Right atrium auricular region (tissue), 2 donors: ENCODE measurements around the gene CDCA7. TPM values are rescaled to one million over a fixed set of nuclear protein-coding genes. Genes with fewer than 3 reads are reported as not detected.

Experiments used
- DNase-seq: peaks from one replicate; pipeline ENCODE4 v3.0.0-alpha.2; 2019; ENCODE audit warnings: low spot score
- H3K27ac ChIP-seq, 2 donors: fragments of 200-600 bp; sonication (generic); 1 replicate in 1 of 2; 2 replicates in 1 of 2; pipeline ENCODE4 v1.5.1; 2016 to 2019
- H3K27me3 ChIP-seq, 2 donors: fragments of 200-600 bp; sonication (generic); one replicate each; pipeline versions ENCODE4 v1.5.1 to v1.6.0; 2017 to 2019
- H3K36me3 ChIP-seq: fragments of 200-600 bp; sonication (generic); one replicate; pipeline ENCODE4 v1.5.1; 2016
- H3K4me1 ChIP-seq, 2 donors: fragments of 200-600 bp; sonication (generic); one replicate each; pipeline versions ENCODE4 v1.5.1 to v1.6.0; 2017 to 2019
- H3K4me3 ChIP-seq, 2 donors: fragments of 200-600 bp; sonication (generic); 1 replicate in 1 of 2; 2 replicates in 1 of 2; pipeline ENCODE4 v1.5.1; 2017 to 2019; ENCODE audit warnings: mild to moderate bottlenecking in 1 of 2, moderate library complexity in 1 of 2
- H3K9me3 ChIP-seq, 2 donors: fragments of 200-600 bp; sonication (generic); one replicate each; pipeline ENCODE4 v1.5.1; 2019
- total RNA-seq, 2 donors: library from RNA; depleted of rRNA; stranded (reverse); fragments of >200 nt; gene quantifications; one replicate each; pipeline ENCODE4 v1.1.0, GENCODE V29; 2016
- TF ChIP-seq, protein P1 (sequence below), 2 donors: fragments of 200-600 bp; sonication (generic); IDR thresholded peaks; one replicate each; pipeline ENCODE4 v1.5.1; 2019; ENCODE audit warnings: antibody characterized with exemption in 2 of 2

The CDCA7 gene
- total RNA-seq, 2 donors from 2014 or later: 0.48 TPM; not detected in 1

- TF ChIP-seq, protein P1, sequence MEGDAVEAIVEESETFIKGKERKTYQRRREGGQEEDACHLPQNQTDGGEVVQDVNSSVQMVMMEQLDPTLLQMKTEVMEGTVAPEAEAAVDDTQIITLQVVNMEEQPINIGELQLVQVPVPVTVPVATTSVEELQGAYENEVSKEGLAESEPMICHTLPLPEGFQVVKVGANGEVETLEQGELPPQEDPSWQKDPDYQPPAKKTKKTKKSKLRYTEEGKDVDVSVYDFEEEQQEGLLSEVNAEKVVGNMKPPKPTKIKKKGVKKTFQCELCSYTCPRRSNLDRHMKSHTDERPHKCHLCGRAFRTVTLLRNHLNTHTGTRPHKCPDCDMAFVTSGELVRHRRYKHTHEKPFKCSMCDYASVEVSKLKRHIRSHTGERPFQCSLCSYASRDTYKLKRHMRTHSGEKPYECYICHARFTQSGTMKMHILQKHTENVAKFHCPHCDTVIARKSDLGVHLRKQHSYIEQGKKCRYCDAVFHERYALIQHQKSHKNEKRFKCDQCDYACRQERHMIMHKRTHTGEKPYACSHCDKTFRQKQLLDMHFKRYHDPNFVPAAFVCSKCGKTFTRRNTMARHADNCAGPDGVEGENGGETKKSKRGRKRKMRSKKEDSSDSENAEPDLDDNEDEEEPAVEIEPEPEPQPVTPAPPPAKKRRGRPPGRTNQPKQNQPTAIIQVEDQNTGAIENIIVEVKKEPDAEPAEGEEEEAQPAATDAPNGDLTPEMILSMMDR (IDR thresholded peaks at IDR 0.05): no peak
- no peaks in the 10 kb centered on the region for H3K36me3 ChIP-seq
- no peak overlapping the region for H3K27ac ChIP-seq
- DNase-seq: no peak
- H3K9me3 ChIP-seq: peaks cover 0 to 4% of the 10 kb centered on the region in 2 donors
- no peaks in the 10 kb centered on the region for H3K27me3 ChIP-seq
- H3K4me3 ChIP-seq: no peak overlapping the region
- no peaks in the 10 kb centered on the region for H3K4me1 ChIP-seq
Measured at GRCh38 chr2:173386021-173386737, 31.5 kb downstream of the CDCA7 start.

DNA sequence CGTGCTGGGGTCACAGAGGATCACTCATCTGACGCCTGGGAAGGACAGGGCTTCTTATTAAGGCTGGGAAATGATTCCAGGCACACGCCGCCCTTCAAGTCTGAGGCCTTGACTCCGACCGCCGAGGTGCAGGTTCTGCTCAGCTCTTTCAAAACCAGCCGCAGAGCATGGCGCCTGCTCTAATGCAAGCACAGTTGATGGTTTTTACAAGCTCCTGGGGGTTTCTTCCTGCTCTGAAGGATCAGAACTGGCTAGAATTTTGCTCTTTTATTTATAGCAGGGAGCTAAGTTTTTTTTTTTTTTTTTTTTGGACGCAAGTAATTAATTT is 32.0 kb downstream of the CDCA7 start:
- DNase-seq: no peak
- H3K4me1 ChIP-seq: no peaks in the 10 kb centered on the region
- peaks cover 0 to 4% of the 10 kb centered on the region in 2 donors for H3K9me3 ChIP-seq
- no peaks in the 10 kb centered on the region for H3K27me3 ChIP-seq
- TF ChIP-seq, protein P1 (IDR thresholded peaks at IDR 0.05): no peak
- H3K27ac ChIP-seq: no peak overlapping the region
- no peaks in the 10 kb centered on the region for H3K36me3 ChIP-seq
- no peak overlapping the region for H3K4me3 ChIP-seq

DNA sequence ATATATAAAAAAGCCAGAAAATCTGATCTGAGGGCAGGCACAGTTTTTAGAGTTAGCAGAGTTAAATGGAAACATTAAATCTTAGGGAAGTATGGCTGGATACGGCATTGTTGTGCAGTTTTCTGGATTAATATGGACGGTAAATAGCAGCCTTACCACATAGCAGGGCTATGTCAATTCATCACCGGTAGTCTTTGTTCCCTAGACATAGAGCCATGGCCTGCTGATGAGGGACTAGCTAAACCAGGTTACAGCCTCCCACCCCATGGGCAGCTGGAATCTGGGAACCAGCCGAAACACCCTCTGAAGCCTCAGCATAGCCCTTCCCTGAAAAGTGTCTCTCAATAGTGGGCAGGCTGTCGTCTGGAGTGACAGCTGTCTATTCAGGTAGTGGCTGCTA is 32.4 kb downstream of the CDCA7 start:
- H3K27ac ChIP-seq: no peak overlapping the region
- H3K4me1 ChIP-seq: no peaks in the 10 kb centered on the region
- H3K9me3 ChIP-seq: peaks cover 0 to 4% of the 10 kb centered on the region in 2 donors

GRCh38 chr2:173387660-173388059 is 33.0 kb downstream of the CDCA7 start:
- DNase-seq: no peak
- Histone ChIP-seq H3K9me3 (peaks cover 0 to 4% of the 10 kb centered on the region in 2 donors), H3K4me3 (no peak overlapping the region), H3K4me1 (no peaks in the 10 kb centered on the region), H3K27me3 (no peaks in the 10 kb centered on the region), H3K36me3 (no peaks in the 10 kb centered on the region), H3K27ac (no peak overlapping the region)
- TF ChIP-seq, protein P1 (IDR thresholded peaks at IDR 0.05): no peak

More for the DNA sequence above, 32.4 kb downstream of the CDCA7 start:
- DNase-seq: no peak
- TF ChIP-seq, protein P1 (IDR thresholded peaks at IDR 0.05): no peak
- H3K36me3 ChIP-seq: no peaks in the 10 kb centered on the region
- H3K4me3 ChIP-seq: no peak overlapping the region
- no peaks in the 10 kb centered on the region for H3K27me3 ChIP-seq

GRCh38 chr2:173388795-173389194 is 34.1 kb downstream of the CDCA7 start:
- Histone ChIP-seq H3K27me3 (no peaks in the 10 kb centered on the region), H3K4me3 (no peak overlapping the region), H3K36me3 (no peaks in the 10 kb centered on the region), H3K27ac (no peak overlapping the region), H3K4me1 (no peaks in the 10 kb centered on the region), H3K9me3 (peaks cover 0 to 3% of the 10 kb centered on the region in 2 donors)
- DNase-seq: no peak
- TF ChIP-seq, protein P1 (IDR thresholded peaks at IDR 0.05): no peak

DNA sequence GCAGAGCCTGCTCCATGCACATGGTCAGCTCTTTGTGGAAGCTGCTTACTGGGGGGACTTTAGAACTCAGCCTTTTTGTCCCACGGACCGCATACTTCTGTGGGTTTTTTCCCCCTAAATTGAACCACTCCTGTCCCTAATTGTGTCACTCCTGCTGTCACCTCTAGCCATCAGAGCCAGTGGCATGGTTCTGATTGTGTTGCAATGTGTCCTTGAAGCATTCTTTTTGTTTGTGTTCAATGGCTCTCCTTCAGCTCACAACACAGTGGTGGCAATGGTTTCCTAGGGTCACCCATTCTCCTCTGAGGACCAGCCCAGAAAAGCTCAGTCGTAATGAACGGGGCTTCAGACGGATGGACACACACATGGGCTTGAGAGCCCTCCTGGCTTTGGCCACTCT is 35.4 kb downstream of the CDCA7 start:
- no peak for DNase-seq
- no peaks in the 10 kb centered on the region for H3K27me3 ChIP-seq
- H3K27ac ChIP-seq: no peak overlapping the region
- TF ChIP-seq, protein P1 (IDR thresholded peaks at IDR 0.05): no peak
- no peaks in the 10 kb centered on the region for H3K9me3 ChIP-seq
- H3K4me3 ChIP-seq: no peak overlapping the region
- no peaks in the 10 kb centered on the region for H3K36me3 ChIP-seq
- no peaks in the 10 kb centered on the region for H3K4me1 ChIP-seq
